T follicular helper cell (primary cell): ENCODE measurements around the gene POLL.

Experiments
- DNase-seq: peaks from one replicate; pipeline ENCODE4 v3.0.0-alpha.2; 2020; ENCODE audit warnings: low read depth

POLL gene

DNA sequence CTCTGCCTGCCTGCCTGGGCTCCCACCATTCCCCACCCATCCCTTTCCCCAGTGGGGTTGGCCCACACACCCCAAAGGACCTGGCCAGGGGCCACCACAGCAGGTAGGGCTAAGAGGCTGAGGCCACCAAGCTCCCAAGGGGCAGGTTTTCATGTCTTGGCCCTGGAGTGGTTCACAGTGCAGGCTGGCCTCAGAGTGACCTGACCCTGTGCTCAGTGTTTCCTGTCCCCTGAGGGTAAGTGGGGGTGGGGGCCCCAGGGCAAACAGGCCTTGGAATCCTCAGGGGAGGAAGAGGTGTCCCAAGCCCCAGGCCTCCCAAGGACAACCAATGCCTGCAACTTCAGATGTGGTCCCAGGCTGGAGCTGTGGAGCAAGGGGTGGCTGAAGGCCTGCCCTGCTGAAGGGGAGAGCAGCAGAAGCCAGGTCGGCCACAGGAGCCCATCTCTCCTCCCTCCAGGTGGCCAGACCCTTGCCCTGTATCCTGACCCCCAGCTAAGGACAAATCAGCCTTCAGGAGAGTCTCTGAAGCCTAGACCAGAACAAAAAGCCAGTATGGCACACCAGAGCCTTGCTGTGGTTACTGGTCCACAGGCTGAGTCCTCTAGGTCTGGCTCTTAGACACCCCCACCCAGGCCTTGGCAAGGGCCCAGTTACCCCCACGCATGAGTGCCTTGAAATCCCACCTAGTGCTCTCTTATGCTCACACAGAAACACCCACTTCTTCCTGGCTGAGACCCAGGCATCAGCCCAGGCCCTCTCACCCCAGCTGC lies 27.6 kb downstream of the POLL start:
- DNase-seq: no peak

DNA sequence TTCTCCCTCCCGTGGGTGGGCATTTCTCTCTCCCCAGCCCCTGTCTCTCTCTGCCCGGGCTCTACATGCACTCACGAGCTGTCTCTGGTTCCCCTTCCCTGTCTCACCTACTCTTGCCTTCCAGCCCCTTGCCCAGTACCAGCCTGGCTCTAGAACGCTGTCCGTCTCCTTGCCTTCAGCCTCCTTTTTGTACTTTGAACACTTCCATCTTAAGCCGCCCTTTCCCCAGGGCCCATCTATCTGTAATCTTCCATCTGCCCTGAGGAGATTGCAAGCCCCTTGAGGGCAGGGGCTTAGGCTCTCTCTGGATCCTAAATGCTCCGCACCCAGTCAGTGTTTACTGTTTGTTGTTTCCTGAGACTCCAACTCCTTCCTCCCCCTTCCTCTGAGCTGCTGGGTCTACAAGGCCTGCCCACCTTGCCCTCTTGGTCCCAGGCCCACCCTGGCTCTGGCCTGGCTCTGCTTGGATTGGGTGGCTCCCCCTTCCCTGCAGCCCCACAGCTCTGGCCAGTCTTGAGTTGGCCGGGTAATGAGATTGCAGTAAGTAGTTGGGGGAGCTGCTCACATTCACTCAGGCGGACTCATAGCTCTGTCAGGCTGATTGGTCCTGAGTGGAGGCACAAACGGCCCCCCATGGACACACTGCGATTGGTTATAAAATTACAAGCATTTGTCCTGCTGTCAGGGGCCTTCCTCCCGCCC lies 28.3 kb downstream of the POLL start:
- DNase-seq: no peak

DNA sequence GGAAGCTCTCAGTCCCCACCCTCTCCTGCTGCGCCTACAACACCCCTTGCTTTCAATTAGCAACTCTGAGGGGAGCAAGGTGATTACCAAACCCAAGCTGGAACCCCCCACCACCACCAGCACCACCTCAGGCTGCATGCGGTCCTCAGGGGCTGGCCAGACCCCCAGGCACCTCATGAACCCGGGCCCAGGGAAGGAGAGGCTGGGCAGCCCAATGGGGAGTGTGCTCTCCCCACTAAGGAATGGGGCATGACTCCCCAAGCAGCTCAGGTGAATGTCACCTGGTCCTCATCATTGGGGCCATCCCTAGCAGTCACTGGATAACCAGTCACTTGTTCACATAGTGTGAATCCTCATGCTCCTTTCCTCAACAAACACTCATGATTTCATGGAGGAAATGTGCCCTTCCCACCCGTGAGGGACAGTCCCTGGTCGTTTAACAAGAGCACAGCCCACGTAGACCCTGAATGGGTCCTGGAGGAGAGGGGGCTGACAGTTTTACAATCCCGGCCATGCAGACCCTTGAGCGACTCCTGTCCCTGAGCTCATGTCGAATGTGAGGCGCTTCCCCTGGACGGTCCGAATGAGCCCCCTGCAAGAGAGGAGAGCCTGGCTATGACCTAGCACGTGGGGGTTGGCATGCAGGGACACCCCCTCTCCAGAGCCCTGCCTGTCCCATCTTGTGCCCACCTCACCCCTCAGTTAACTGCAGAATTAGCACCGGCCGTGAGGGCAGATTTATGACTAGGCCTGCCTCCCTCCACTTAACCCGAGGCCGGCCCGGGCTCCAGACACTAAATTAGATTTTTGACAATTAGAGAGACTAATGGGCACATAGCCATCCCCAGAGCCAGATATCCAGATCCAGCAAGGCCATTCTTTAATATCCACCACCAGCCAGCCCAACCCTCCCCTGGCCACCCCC lies 29.1 kb downstream of the POLL start:
- no peak for DNase-seq

DNA sequence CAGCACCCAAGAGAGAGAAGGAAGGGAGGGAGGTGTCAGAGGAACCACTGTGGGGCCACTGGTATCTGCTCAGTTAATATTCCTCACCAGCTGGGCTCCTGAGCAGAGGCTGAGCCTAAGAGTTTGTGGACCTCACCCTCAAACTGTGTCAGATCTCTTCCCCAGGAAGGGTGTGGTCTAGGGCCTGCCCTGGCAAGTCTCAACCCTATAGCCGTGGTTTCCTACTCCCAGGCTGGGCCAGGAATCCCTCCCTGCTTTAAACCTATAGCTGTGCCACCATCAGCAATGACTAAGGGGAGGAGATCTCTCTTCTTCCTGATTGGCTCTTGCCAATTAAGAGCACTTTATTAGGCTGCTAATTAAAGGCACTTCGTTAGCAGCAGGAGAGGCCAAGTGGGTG lies 29.9 kb downstream of the POLL start:
- no peak for DNase-seq

DNA sequence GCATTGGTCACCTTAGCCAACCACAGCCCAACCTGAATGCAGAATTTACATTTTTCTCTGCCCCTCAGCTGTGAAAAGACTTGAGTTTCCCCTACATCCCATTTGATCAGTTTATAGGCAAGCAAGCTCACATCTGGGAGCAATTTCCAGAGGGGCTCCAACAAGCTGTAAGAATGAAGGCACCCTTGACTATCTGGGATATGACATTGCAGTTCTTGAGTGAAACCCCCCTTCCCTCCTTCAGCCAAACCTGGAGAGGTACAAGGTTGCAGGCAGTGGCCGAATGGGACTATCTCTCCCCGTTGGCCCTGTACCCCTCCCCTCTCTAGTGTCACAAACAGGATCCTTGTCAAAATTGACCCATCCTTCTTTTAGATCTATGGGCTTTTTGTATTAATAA lies 30.5 kb downstream of the POLL start:
- no peak for DNase-seq

DNA sequence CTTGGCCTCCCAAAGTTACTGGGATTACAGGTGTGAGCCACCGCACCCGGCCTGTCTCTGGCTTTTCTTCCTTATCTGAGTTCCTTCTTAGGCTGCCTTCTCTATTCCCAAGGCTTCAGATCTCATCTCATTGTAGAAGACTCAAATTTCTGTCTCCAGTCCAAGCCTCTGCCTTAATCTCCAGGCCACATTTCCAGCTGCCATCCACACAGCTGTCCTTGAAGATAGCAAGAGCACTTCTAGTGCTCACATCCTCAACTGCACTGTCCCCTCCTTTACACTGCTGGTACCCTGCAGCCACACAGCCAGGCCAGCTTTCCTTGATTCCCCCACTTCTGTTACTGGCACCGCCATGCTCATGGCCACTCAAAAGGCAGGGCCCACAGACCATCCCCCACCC lies 35.6 kb downstream of the POLL start:
- DNase-seq: no peak

DNA sequence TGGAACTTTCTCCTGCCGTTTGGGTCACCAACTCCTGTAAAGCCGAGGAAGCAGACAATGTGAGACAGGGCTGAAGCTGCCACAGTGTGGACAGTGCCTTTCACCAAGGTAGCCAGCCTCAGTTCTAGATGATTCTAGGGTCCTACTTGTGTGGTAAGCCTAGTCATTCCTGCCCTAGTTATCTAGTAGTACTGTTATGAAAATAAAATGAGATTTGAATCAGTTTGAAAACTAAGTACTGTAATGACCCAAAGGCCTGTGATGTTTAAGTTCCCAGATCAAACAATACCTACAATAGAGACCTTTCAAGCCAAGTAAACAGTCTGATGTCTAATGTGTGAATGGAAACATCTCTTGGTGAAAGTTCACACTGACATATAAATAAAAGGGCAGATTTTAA lies 37.1 kb downstream of the POLL start:
- no peak for DNase-seq

DNA sequence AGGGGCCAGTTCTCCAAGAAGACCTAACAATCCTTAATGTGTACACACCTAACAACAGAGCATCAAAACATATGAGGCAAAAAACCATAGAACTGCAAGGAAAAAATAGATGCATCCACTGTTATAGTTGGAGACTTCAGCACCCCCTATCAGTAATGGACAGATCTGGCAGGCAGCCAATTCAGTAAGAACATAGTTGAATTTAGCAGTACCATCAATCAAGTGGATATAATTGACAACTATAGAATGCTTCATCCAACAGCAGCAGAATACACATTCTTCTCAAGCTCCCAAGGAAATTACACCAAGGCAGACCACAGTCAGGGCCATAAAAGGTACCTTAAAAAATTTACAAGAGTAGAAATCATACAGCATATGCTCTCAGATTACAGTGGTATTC lies 42.2 kb downstream of the POLL start:
- DNase-seq: no peak

DNA sequence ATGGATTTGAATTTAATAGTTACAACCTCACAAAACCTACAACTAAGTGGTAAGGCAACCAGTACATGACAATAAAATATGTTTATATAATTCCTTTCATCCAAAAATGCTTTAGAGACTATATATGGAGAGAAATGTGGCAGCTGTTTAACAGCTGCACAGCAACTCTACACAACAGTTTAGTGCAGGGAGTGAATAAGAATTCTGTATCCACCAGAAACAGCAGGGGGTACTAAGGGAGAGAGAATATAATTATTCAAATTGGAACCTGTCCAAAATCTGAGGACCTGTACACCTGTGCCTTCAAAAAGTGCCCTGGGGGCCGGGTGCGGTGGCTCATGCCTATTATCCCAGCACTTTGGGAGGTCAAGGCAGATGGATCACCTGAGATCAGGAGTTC lies 49.6 kb downstream of the POLL start:
- DNase-seq: no peak

DNA sequence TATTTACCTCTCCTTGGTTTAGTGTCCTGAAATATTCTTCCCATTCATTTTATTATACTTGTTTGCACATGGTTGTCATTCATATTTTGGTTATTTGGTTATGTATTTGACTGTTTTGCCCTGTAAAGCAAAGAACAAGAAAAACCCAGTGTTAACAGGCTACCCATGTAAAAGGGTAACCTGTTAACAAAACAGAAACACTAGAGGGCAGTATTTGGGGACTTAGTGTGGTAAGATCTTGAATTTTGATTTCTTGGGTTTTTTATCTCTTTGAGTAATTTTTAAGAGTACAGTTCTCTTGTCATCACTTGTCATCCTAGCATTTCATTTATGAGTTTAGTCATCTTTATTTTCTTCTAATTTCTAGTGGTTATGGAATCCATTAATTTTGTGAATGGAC lies 51.3 kb downstream of the POLL start:
- DNase-seq: no peak

DNA sequence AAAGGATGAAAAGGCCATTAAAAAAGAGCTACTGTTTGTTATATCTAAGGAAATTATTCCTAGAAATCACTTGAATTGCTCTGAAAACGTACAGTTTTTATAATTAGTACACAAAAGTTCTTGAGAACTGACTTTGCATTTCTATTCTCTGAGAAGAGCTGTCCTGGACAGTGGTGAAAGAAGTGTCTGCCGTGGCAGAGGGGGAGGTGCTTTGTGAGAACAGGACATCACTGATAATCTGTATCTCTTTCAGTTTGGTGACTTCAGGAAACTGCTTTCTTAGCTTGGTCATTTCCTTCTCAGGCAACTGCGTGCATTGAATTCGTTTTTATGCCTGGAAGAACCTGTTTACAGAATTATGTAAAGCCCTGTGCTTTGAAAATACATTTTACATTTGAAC lies 52.1 kb downstream of the POLL start:
- no peak for DNase-seq

DNA sequence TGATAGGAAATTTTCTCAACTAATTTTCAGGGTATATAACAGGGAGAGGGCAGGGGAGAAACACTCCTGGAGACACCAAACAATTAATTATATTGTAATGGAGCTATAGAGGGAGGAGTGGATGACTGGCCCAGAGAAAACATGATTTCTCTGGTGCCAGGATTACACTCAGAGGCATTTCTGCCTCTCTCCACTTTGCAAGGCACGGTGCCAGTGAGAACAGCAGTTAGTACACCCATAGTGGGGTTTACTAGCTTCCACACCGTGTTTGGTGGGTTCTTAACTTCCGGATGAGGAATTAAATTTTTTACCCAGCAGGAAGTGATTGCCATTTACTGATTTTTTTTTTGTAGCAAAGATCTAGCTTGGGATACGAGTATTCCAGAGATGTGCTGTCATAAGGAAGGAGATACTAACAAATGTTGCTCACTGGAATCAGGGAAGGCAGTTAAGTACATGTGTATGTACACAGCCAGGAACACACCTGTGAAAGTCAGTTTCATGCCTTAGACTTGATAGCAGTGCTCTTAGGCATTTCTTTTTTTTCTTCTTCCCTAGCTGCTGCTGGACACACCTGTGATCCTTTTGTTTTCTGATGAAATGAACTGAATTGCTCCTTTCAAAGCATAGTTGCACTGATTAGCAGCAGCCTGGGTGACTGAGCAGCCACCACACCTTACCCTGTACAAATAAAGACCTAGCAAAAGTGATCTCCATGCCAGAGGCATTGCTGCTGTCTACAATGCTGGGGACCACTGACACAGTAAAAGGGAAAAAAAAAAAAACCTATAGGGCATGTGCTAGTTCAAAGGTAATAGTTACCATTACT lies 58.1 kb downstream of the POLL start:
- DNase-seq: no peak

DNA sequence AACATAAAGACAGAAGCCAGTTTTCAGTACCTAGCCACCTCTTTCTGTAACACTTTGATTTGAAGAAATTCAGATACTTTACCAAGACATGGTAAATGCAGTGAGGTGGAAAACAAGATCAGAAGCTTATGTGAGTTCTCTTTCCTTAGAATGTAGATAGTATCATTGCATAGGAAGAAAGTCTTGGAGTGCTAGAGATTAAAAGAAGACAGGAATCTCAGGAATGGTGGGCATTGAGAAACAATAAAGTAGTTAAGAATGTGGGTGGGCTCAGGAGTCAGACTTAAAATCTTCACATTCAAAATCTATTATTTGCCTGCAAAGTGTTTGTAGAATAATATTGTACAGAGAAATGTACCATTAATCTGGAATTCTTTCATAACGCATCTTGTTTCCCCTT lies 58.9 kb downstream of the POLL start:
- DNase-seq: no peak
